Parathyroid adenoma (tissue), 2 donors: ENCODE measurements around the gene PLEK.

Experiments used
- H2AFZ ChIP-seq: fragments of 300-600 bp; sonication (generic); one replicate; pipeline ENCODE4 v1.7.0; 2017; ENCODE audit warnings: antibody characterized with exemption, mild to moderate bottlenecking
- H3K27ac ChIP-seq: fragments of 300-600 bp; sonication (generic); one replicate; pipeline ENCODE4 v1.7.0; 2017
- H3K27me3 ChIP-seq: fragments of 300-600 bp; sonication (generic); one replicate; pipeline ENCODE4 v1.7.0; 2017; ENCODE audit warnings: low read length; ENCODE audit not compliant: control insufficient read depth, insufficient read depth
- H3K36me3 ChIP-seq: fragments of 300-600 bp; sonication (generic); one replicate; pipeline ENCODE4 v1.7.0; 2017; ENCODE audit warnings: low read length; ENCODE audit not compliant: control insufficient read depth, insufficient read depth
- H3K4me1 ChIP-seq: fragments of 300-600 bp; sonication (generic); one replicate; pipeline ENCODE4 v1.7.0; 2017; ENCODE audit warnings: control low read depth
- H3K4me2 ChIP-seq: fragments of 300-600 bp; sonication (generic); one replicate; pipeline ENCODE4 v1.7.0; 2017; ENCODE audit warnings: low read length
- H3K4me3 ChIP-seq: fragments of 300-600 bp; sonication (generic); one replicate; pipeline ENCODE4 v1.7.0; 2017; ENCODE audit warnings: low read depth, low read length
- H3K79me2 ChIP-seq: fragments of 300-600 bp; sonication (generic); one replicate; pipeline ENCODE4 v1.7.0; 2017; ENCODE audit warnings: control low read depth
- H3K9ac ChIP-seq: fragments of 300-600 bp; sonication (generic); one replicate; pipeline ENCODE4 v1.7.0; 2017; ENCODE audit warnings: mild to moderate bottlenecking
- H3K9me3 ChIP-seq: fragments of 300-600 bp; sonication (generic); one replicate; pipeline ENCODE4 v1.7.0; 2017; ENCODE audit warnings: low read length; ENCODE audit not compliant: control insufficient read depth
- CTCF ChIP-seq: fragments of 300-600 bp; sonication (generic); IDR thresholded peaks from one replicate; pipeline ENCODE4 v1.7.0; 2017; ENCODE audit warnings: antibody characterized with exemption, mild to moderate bottlenecking
- donor health status: primary hyperparathyroidism.

PLEK gene

GRCh38 chr2:68333009-68333408 lies 32.1 kb upstream of the PLEK start:
- no peak overlapping the region for H3K9ac ChIP-seq
- no peaks in the 10 kb centered on the region for H3K27me3 ChIP-seq
- H3K36me3 ChIP-seq: no peaks in the 10 kb centered on the region
- H3K4me3 ChIP-seq: no peak overlapping the region
- H3K27ac ChIP-seq: no peak overlapping the region
- H2AFZ ChIP-seq: no peak overlapping the region
- no peaks in the 10 kb centered on the region for H3K9me3 ChIP-seq
- H3K79me2 ChIP-seq: no peaks in the 10 kb centered on the region
- no peaks in the 10 kb centered on the region for H3K4me1 ChIP-seq
- H3K4me2 ChIP-seq: no peak overlapping the region
- no peak for TF ChIP-seq CTCF

- no peak for TF ChIP-seq CTCF
- Histone ChIP-seq H3K27me3 (no peaks in the 10 kb centered on the region), H3K27ac (no peak overlapping the region), H3K36me3 (no peaks in the 10 kb centered on the region), H2AFZ (no peak overlapping the region), H3K4me3 (no peak overlapping the region), H3K4me1 (no peaks in the 10 kb centered on the region), H3K9ac (no peak overlapping the region), H3K4me2 (no peak overlapping the region), H3K9me3 (no peaks in the 10 kb centered on the region), H3K79me2 (no peaks in the 10 kb centered on the region)
Observed at GRCh38 chr2:68333931-68334330, 31.2 kb upstream of the PLEK start.

- Histone ChIP-seq H2AFZ (no peak overlapping the region), H3K27me3 (no peaks in the 10 kb centered on the region), H3K79me2 (no peaks in the 10 kb centered on the region), H3K9ac (no peak overlapping the region), H3K4me3 (no peak overlapping the region), H3K4me2 (no peak overlapping the region), H3K27ac (no peak overlapping the region), H3K4me1 (no peaks in the 10 kb centered on the region), H3K36me3 (no peaks in the 10 kb centered on the region), H3K9me3 (no peaks in the 10 kb centered on the region)
- no peak for TF ChIP-seq CTCF
Observed at GRCh38 chr2:68336192-68336591, 28.9 kb upstream of the PLEK start.

GRCh38 chr2:68340226-68341061 lies 24.6 kb upstream of the PLEK start:
- Histone ChIP-seq H2AFZ (no peak overlapping the region), H3K4me1 (no peaks in the 10 kb centered on the region), H3K4me2 (no peak overlapping the region), H3K4me3 (no peak overlapping the region), H3K27me3 (no peaks in the 10 kb centered on the region), H3K9ac (no peak overlapping the region), H3K36me3 (no peaks in the 10 kb centered on the region), H3K9me3 (no peaks in the 10 kb centered on the region), H3K79me2 (no peaks in the 10 kb centered on the region), H3K27ac (no peak overlapping the region)
- no peak for TF ChIP-seq CTCF

- H3K9ac ChIP-seq: no peak overlapping the region
- H3K36me3 ChIP-seq: no peaks in the 10 kb centered on the region
- no peak overlapping the region for H2AFZ ChIP-seq
- TF ChIP-seq CTCF: no peak
- H3K4me3 ChIP-seq: no peak overlapping the region
- H3K27me3 ChIP-seq: no peaks in the 10 kb centered on the region
- no peak overlapping the region for H3K4me2 ChIP-seq
- H3K79me2 ChIP-seq: no peaks in the 10 kb centered on the region
- H3K9me3 ChIP-seq: no peaks in the 10 kb centered on the region
- H3K27ac ChIP-seq: no peak overlapping the region
- H3K4me1 ChIP-seq: no peaks in the 10 kb centered on the region
Observed at GRCh38 chr2:68341062-68341329, 24.1 kb upstream of the PLEK start.
